HG03280 (cell line): ENCODE measurements around the gene UTP25.
"Not testable (repeated sequence)": the region's sequence is repeated elsewhere in the genome, so short reads cannot be mapped to it uniquely, and the experiment has no call there.

ENCODE experiments used
- ATAC-seq: cut with Tn5 transposase; IDR thresholded peaks from one replicate; pipeline ENCODE4 v1.9.1; 2021; ENCODE audit warnings: mild to moderate bottlenecking, moderate library complexity; ENCODE audit not compliant: unreplicated experiment

Gene UTP25, protein sequence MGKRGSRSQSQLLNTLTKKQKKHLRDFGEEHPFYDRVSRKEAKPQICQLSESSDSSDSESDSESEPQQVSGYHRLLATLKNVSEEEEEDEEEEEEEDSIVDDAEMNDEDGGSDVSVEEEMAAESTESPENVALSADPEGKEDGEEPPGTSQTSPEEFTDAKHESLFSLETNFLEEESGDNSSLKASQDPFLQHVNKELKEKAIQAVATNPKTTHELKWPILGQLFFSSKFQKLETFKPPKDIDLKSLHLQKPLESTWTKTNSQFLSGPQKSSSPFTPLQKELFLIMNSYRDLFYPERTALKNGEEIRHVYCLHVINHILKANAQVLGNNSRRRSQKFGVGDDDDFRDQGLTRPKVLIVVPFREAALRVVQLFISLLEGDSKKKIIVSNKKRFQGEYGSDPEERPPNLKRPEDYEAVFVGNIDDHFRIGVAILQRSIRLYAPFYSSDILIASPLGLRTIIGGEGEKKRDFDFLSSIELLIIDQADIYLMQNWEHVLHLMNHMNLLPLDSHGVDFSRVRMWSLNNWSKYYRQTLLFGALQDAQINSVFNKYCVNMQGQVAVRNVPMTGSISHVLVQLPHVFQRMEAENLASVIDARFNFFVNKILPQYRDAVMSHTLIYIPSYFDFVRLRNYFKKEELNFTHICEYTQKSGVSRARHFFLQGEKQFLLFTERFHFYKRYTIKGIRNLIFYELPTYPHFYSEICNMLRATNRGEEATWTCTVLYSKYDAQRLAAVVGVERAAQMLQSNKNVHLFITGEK

DNA sequence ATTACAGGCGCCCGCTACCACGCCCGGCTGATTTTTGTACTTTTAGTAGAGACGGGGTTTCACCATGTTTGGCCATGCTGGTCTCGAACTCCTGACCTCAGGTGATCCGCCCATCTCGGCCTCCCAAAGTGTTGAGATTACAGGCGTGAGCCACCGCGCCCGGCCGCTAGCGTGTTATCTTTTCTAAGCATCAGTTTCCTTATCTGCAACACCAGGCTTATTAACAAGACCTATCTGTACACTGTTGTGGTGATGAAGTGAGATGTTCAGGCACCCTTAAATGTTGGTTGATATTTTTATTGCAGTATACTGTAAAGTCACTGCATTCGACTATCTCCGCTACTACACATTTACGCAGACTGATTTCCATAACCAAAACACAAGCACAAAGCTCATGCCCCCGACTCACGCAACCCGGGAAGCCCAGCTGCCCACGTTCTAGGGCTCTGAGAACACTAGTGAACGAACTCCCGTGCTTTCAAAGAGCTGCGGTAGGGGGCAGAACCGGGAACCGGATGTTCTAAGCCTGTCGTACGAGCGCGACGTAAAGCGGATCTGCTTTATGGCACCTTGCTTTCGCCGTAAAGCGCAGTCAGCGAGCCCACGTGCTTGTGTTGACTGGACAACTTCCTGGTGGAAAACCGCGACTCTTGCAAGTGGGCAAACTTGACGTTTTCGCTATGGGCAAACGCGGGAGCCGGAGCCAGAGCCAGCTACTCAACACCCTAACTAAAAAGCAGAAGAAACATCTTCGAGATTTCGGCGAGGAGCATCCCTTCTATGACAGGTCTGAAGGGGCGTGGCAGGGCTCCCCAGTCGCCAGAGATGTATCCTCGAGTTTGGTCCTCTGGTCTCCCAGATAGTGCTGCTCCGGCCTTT lies at the start of gene UTP25:
UTP25 (plus strand) TSS at position 589 of the 879 bp plus-strand sequence; CDS start at position 681, 92 bp downstream.
- peak; percentile 95 for ATAC-seq

DNA sequence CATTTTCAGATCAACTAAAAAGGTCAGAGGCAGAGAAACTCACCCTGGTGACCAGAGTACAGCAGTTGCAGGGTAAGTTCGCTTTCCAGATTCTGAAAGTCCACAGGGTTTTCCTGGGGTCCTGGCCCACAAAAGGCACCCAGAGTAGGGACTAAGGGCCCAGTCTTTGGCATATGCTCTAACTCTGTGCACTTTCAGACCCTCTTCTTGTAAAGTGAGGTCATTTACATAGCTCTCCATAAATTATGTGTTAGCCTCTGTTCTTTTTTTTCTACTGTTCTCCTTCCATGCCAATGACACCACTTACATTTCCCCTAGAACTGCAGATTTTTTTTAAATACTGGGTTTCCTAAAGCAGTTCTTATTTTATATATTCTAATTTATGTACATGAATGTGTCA lies 49.7 kb upstream of the UTP25 start:
- no peak for ATAC-seq

DNA sequence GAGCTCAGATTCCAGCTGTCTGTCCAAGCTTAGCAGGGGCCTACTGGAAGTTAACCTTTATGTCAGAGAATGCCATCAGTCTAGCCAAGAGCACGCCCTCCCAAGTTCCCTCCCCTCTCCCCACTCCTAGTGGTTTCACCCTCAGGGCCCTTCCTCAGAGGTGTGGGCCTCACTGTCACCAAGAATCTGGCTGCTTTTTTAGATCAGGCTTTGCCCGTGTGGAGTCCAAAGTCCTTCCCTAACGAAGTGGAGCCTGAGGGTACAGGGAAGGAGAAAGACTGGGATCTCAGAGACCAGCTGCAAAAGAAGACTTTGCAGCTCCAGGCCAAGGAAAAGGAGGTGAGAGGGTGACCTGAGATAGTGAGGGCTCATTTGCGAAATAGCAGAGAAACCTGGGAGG lies 47.5 kb upstream of the UTP25 start:
- no peak for ATAC-seq

DNA sequence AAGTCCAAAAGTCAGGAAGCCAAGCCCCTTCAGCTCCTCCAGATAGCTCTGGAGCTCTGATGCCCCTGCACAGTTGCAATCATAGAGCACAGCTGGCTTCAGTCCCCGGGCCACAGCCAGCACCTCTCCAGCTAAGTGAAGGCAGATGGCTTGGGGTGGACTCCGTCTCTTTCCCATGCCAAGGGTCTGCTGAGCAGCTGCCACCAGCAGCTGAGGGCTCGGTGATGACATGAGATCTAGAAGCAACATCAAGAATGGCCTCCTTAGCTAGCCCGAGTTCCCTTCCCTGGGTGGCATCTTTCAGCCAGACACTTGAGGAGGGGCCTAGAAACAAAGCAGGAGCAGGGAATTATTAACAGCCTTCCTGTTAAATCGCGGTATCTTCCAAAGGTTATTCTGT lies 44.4 kb upstream of the UTP25 start:
- ATAC-seq, result no peak

DNA sequence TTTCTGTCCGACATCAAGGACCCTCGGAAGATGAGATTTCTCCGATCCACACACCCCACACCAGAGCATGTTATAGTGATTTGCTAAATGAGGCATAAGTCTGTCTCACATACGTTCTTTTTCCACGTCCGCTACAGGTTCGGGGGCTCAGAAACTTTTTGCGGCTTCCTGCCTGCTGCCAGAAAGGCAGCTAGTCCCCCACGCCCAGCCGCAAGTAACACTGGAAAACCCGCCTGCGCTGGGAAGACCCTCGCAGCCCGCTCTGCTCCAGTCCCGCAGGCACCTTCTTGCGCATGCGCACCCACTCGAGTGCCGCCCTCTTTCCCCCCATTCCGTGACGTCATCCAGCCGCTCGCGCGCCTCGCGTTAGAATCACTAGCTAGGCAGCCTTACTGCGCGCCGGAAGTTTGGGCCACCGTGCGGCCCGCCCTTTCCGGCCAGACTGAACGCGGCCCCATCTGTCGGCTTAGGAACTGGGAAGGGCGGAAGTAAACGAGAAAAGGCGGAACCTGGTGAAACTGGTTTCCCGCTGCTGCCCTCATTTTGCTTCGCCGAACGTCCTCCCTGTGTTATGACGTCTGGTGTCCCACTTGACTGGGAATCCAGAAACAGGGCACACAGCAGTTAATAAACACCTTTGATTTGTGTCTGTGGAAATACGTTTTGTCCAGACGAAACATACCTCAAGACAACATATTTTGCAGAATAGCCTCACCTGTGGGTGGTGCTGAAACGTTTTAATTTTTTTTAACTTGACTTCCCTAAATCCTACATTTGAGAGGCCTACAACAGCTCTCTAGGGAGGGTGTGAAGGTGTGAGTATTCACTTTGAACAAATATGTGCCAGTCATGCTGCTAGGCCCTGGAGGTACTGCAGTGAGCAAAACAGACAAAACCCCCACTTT lies 43.3 kb upstream of the UTP25 start, which contains the start of gene C1orf74:
C1orf74 (minus strand) TSS at position 295 of the 905 bp plus-strand sequence. CDS start 925 bp downstream, outside the sequence.
- ATAC-seq, result peak; percentile 100

DNA sequence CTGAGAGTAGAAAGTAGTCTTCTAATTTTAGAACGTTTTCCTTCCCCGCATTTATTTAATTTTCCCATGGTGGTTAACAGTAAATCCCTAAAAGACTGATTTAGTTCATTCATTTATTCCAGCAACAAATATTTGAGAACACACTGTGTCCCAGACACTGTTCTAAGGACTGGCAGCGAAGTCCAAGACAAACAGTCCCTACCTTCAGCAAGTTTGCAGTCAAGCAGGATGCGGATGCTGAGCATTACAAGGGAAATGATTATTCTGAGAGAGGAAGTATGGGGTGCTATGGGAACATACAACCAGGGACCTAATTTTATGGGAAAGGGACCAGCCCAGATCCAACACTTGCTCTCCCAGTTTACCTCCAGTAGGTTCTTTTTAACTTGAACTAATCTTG lies 42.2 kb upstream of the UTP25 start:
- no peak for ATAC-seq

DNA sequence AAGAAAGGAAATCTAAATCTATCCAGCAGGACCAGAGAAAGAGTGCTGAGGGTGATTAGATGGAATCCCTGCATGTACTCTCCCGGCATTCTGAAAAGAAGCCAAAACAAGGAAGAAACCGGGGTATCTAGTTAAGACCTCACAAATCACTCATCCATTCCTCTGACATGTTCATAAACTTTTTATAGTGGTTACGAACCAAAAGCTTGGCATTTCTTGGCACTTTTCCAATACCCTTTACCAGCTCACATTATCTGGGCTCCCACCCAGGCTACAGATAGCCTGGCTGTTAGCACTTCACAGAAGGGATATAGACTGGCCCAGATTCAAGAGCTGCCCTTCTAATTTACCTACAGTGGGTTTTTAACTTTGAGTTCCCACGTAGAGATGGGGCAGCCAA lies 41.6 kb upstream of the UTP25 start:
- no peak for ATAC-seq

DNA sequence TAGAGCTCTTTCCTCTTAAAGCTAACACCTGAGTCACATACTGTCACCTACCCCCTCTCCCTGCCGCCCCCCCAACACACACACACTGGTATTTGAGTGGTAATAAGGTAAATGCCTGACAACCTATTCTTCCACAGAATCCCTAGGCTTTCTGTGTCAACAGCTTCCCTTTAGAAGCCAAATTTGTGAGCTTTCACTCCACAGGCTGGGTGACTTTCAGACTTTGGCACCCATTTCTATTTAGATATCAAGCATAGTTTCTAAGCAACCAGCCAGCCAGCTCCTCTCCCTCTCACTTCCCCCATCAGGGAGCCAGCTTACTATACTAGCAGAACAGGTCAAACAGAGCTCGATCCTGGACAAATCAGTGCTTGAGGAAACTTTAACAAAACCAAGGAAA lies 40.2 kb upstream of the UTP25 start:
- ATAC-seq, result no peak

DNA sequence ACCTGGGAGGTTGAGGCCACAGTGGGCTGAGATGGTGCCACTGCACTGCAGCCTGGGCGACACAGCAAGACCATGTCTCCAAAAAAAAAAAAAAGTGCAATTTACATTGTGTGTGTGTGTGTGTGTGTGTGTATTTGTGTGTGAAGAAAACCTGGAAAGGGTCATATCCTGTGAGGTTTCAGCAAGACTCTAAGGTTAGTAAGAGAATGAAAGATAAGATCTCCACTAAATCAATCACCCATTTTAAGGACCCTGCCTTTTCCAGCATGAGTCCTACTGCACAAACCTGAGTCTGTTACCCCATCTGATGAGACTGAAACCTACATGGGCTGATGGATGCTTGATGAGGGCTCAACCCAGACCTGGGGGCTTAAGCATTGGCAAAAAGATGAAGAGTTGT lies 38.5 kb upstream of the UTP25 start:
- no peak for ATAC-seq

DNA sequence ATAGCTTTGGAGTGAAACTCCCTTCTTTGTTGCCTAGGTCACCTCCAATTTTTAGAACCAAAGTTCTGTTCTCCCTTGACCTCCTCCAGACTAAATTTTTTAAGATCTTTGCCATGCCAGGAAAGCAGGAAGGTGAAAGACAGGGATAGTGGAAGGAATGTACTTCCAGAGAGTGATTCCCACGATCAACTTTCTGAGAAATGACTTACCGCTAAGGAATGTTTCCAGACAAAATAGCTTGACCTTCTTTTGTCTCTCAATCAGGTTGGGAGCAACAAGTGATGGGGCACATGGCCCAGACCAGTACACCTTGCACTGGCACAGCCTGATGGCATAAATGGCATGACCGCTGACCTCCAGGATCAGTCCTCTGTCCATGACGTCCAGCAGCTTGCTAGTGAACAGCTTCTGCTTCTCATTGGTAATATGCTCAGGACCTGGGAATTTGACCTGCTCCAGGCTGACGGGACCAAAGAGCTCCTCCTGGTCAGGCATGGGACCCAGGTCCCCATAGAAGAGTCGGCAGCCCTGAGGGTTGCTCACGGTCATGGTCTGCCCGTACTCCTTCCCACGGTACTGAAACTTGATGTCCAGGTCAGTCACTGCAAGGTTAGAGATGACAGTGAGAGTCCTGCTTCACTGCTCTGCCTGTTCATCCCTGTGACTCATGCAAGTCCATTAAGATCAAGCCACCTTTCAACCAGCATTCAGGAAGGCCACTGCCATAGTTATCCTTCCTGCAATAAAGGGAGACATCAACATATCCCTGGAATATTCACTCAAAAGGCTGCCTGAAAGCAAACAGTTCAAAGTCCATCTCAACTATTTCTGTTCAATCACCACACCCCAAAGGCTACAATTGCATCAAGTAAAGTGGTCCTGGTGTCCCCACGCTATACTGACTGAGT lies 37.2 kb upstream of the UTP25 start:
- ATAC-seq, result no peak

DNA sequence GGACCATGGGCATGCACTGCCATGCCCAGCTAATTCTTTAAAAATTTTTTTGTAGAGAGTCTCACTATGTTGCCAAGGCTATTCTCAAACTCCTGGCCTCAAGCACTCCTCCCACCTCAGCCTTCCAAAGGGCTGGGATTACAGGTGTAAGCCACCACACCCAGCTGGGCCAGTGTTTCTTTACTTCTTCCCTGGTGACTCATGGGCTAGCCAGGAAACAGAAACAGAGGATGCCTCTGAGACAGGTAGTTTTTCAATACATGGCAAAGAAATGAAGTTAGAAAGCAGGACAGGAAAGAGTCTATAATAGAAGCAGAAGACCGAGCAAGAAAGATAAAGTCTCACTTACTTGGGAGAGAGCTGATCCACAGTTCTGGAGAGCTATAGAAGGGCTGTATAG lies 35.9 kb upstream of the UTP25 start:
- no peak for ATAC-seq

DNA sequence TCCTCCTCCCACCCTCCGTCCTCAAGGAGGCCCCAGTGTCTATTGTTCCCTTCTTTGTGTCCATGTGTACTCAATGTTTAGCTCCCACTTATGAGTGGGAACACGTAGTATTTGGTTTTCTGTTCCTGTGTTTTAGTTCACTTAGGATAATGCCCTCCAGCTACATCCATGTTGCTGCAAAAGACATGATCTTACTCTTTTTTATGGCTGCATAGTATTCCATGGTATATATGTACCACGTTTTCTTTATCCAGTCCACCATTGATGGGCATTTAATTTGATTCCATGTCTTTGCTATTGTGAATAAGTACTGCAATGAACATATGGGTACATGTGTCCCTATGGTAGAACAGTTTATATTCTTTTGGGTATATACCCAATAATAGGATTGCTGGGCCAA lies 34.1 kb upstream of the UTP25 start:
- not testable (repeated sequence) for ATAC-seq

DNA sequence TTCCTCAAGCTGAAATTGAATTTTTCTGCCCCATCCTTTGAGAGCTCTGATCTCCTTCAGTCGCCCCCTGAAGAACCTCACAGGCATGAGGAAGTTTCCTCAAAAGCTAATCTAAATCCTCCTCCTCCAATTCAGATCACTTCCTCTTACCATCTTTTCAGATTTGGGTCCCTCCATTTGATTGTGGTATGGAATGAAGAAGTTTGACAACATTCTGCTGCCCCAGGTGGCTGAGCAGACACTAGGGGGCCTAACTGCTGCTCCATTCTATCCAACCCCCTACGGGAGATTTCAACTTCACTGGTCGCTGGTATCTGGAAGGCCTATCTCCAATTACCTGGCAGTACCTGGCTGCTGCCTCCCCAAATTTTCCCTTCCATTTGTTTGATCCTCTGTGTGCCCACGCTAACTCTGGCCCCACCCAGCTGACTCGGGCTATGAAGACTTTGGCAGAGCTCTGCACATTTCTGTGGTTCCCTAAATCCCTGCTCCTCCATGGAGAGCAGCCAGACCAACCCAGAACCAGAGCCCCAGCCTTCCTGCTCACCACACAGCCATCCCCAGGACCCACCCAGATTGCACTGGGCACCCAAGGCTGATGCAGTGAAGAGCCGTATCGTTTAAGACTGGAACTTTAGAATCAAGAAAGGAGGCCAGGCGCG lies 29.7 kb upstream of the UTP25 start:
- ATAC-seq, result no peak

DNA sequence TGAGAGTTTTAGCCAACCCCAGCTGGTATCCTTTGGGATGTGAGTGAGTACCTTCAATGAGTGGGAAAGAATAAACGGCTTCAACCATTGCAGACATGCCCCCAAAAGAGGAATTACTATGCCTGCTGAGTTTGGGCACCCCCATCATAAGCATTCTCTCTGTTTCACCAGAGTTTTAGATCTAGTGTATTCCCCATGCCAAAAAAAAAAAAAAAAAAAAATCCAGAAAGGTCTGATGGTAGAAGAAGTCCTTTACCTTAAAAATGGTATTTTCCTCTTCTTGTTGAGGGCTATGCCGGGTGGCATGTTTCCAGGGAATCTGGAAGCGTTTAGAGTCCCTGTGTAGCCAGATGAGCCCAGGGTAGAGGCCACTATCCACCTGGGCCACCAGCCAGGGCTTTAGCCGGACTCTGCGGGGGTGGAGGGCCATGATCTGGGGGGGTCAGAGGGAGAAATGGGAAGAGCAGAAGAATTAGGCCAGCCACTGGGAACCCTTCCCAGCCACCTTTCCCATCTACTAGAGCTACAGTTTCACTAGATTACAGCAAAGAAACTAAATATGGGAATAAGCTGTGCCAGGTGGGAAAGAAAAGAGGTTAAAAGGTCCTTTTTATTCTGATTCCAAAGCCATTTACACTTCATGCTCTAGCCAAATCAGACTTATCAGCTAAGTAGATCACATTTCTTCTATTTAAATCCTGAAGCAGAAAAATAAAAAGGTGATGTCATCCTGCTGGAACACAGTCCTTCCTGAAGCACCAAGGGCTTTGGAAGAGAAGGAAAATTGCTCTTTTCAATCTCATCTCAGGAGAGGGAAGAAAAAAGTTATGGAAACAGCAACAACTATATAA lies 26.6 kb upstream of the UTP25 start:
- ATAC-seq, result no peak

DNA sequence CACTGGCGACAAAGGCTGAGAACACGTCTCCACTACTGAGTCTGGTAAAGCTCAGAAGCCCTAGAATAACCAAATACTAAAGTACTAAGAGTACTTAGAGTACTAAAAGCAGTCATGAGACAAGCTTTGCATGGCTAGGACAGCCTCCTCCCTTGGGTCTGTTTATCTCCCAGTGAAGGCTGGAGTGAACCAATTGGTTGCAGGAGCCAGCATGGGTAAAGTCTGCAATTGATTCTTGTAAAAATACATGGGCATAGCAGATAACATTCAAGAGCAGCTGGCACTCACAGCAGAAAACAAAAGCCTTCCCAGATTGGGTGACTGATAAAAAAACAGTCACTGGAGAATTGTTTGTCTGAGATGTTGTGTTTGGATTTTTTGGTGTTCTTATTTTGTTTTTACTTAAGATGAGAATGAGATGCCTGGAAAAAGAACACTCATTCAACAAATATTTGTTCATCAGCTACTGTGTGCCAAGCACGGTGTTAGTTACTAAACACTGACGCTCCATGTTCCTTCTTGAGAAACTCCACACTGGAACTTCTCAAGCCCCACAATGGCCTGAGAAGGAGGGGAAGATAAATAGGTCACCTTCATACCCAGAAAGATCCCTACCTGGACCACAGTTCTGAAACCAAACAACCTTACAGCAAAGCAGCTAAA lies 25.5 kb upstream of the UTP25 start:
- ATAC-seq, result no peak

DNA sequence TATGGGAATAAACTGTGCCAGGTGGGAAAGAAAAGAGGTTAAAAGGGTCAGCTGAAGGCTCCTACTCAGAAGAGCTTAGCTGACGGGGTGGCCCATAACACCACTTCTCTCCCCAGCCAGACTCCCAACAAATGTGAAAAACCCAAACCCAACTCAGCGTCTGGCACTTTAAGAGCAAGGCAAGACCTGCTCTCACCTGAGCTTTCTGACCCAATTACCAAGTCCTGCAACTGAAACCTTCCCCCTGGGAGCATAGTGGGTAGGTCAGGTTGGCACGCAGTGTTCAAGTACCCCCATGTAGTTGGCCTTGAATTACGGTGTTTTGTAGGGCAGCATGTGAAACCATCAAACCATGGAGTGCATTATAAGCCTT lies 25.0 kb upstream of the UTP25 start:
- no peak for ATAC-seq

DNA sequence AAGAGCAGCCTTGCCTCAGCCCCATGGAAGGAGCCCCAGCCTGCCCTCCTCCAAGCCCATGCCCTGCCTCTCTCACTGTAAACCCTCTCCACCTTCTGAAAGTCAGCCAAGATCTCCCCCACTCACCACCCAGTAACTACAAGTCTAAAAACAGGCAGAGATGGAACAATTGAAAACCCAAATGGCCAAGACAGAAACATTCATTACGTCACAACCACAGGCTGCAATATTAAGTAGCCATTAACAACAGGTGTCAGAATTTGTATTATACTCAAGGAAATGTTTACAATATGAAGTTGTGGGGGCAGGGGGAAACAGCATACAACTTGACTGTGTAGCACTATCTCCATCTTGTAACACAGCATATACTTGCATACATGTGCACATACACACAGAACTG lies 24.2 kb upstream of the UTP25 start:
- no peak for ATAC-seq
